NCI-H1105 (cell line): ENCODE data around the gene DNASE1L2.

Source experiments
- DNase-seq: peaks from one replicate; lab custom pipeline; 2025; lab: John Stamatoyannopoulos, UW

Gene DNASE1L2

GRCh38 chr16:2270588-2271470 is 34.6 kb downstream of the DNASE1L2 start:
- DNase-seq, result no peak

- DNase-seq, result no peak
Measured at GRCh38 chr16:2271848-2272461, 35.7 kb downstream of the DNASE1L2 start.

- DNase-seq, result no peak
Measured at GRCh38 chr16:2273484-2273883, 37.2 kb downstream of the DNASE1L2 start.

GRCh38 chr16:2273931-2274330 is 37.7 kb downstream of the DNASE1L2 start:
- no peak for DNase-seq

GRCh38 chr16:2275476-2276367 is 39.5 kb downstream of the DNASE1L2 start:
- no peak for DNase-seq

- DNase-seq, result no peak
Measured at GRCh38 chr16:2276368-2277195, 40.3 kb downstream of the DNASE1L2 start.

GRCh38 chr16:2277466-2278271 is 41.4 kb downstream of the DNASE1L2 start:
- DNase-seq, result no peak

GRCh38 chr16:2278272-2278608 is 42.0 kb downstream of the DNASE1L2 start:
- no peak for DNase-seq

- no peak for DNase-seq
Measured at GRCh38 chr16:2278956-2279800, 42.9 kb downstream of the DNASE1L2 start.

- DNase-seq, result no peak
Measured at GRCh38 chr16:2280461-2280860, 44.2 kb downstream of the DNASE1L2 start.

- no peak for DNase-seq
Measured at GRCh38 chr16:2280981-2281542, 44.8 kb downstream of the DNASE1L2 start.

GRCh38 chr16:2282262-2282661 is 46.0 kb downstream of the DNASE1L2 start:
- no peak for DNase-seq

GRCh38 chr16:2282866-2283555 is 46.8 kb downstream of the DNASE1L2 start:
- DNase-seq, result no peak

- no peak for DNase-seq
Measured at GRCh38 chr16:2284001-2284770, 47.9 kb downstream of the DNASE1L2 start.

- DNase-seq, result no peak
Measured at GRCh38 chr16:2284797-2285576, 48.7 kb downstream of the DNASE1L2 start.

GRCh38 chr16:2285731-2286191 is 49.5 kb downstream of the DNASE1L2 start:
- DNase-seq, result no peak

GRCh38 chr16:2286550-2286949 is 50.3 kb downstream of the DNASE1L2 start:
- DNase-seq, result no peak
